NCI-H146 treated with DMSO at 0.1 percent for 48 hours (cell line): ENCODE results near the gene MN1.

Experiments used
- DNase-seq: peaks from one replicate; lab custom pipeline; 2025; ENCODE audit not compliant: unreplicated experiment; lab: John Stamatoyannopoulos, UW

The MN1 gene

GRCh38 chr22:27800250-27801201 lies 1.0 kb downstream of the MN1 start:
- no peak for DNase-seq

GRCh38 chr22:27799827-27800249 lies 1.7 kb downstream of the MN1 start:
- DNase-seq: no peak

- no peak for DNase-seq
Observed at GRCh38 chr22:27799015-27799826, 2.3 kb downstream of the MN1 start.

GRCh38 chr22:27798511-27799014 lies 3.0 kb downstream of the MN1 start:
- no peak for DNase-seq

GRCh38 chr22:27797520-27798391 lies 3.8 kb downstream of the MN1 start:
- no peak for DNase-seq

GRCh38 chr22:27796829-27797519 lies 4.6 kb downstream of the MN1 start:
- DNase-seq: no peak

GRCh38 chr22:27795696-27796517 lies 5.6 kb downstream of the MN1 start:
- DNase-seq: no peak

GRCh38 chr22:27795053-27795452 lies 6.5 kb downstream of the MN1 start:
- DNase-seq: no peak

GRCh38 chr22:27794226-27794625 lies 7.3 kb downstream of the MN1 start:
- no peak for DNase-seq

- DNase-seq: no peak
Observed at GRCh38 chr22:27793576-27793975, 8.0 kb downstream of the MN1 start.

GRCh38 chr22:27792452-27793161 lies 8.9 kb downstream of the MN1 start:
- no peak for DNase-seq

- DNase-seq: no peak
Observed at GRCh38 chr22:27791859-27792241, 9.7 kb downstream of the MN1 start.

GRCh38 chr22:27791159-27791858 lies 10.2 kb downstream of the MN1 start:
- DNase-seq: no peak

- DNase-seq: no peak
Observed at GRCh38 chr22:27790376-27791158, 11.0 kb downstream of the MN1 start.

GRCh38 chr22:27788500-27789288 lies 12.9 kb downstream of the MN1 start:
- no peak for DNase-seq

- no peak for DNase-seq
Observed at GRCh38 chr22:27786965-27787364, 14.6 kb downstream of the MN1 start.
